Stromal cell of bone marrow (primary cell): Measurements from ENCODE around the gene SPACA4.

Experiments used
- DNase-seq: peaks from one replicate; pipeline ENCODE4 v3.0.0-alpha.2; 2012; ENCODE audit warnings: low read depth

SPACA4 gene

GRCh38 chr19:48651683-48652048 is 45.1 kb downstream of the SPACA4 start:
- no peak for DNase-seq

- no peak for DNase-seq
Measured at GRCh38 chr19:48654299-48655059, 47.9 kb downstream of the SPACA4 start.

- DNase-seq, result peak; percentile 83
Measured at GRCh38 chr19:48656840-48657474, 50.4 kb downstream of the SPACA4 start.
